Measurements from ENCODE around the gene ZNF674.
"Not testable (repeated sequence)": the region's sequence is repeated elsewhere in the genome, so short reads cannot be mapped to it uniquely, and the experiment has no call there.

ZNF674 gene

GRCh38 chrX:46502848-46503247 is 42.4 kb downstream of the ZNF674 start:
- Histone ChIP-seq H3K9me3 (no peaks in the 10 kb centered on the region), H3K4me1 (no peaks in the 10 kb centered on the region), H3K4me3 (ENCODE audit: low read depth, low read length) (no peak overlapping the region), H3K27me3 (no peaks in the 10 kb centered on the region), H3K36me3 (no peaks in the 10 kb centered on the region)
- no peak for DNase-seq
- TF ChIP-seq, protein P1, sequence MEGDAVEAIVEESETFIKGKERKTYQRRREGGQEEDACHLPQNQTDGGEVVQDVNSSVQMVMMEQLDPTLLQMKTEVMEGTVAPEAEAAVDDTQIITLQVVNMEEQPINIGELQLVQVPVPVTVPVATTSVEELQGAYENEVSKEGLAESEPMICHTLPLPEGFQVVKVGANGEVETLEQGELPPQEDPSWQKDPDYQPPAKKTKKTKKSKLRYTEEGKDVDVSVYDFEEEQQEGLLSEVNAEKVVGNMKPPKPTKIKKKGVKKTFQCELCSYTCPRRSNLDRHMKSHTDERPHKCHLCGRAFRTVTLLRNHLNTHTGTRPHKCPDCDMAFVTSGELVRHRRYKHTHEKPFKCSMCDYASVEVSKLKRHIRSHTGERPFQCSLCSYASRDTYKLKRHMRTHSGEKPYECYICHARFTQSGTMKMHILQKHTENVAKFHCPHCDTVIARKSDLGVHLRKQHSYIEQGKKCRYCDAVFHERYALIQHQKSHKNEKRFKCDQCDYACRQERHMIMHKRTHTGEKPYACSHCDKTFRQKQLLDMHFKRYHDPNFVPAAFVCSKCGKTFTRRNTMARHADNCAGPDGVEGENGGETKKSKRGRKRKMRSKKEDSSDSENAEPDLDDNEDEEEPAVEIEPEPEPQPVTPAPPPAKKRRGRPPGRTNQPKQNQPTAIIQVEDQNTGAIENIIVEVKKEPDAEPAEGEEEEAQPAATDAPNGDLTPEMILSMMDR (IDR thresholded peaks at IDR 0.05; ENCODE audit: low read depth, low read length): no peak

- DNase-seq: no peak
- TF ChIP-seq, protein P1 (IDR thresholded peaks at IDR 0.05; ENCODE audit: low read depth, low read length): no peak
- Histone ChIP-seq H3K36me3 (no peaks in the 10 kb centered on the region), H3K4me3 (ENCODE audit: low read depth, low read length) (no peak overlapping the region), H3K9me3 (no peaks in the 10 kb centered on the region), H3K4me1 (no peaks in the 10 kb centered on the region), H3K27me3 (no peaks in the 10 kb centered on the region)
Measured at GRCh38 chrX:46500054-46500453, 45.2 kb downstream of the ZNF674 start.

DNA sequence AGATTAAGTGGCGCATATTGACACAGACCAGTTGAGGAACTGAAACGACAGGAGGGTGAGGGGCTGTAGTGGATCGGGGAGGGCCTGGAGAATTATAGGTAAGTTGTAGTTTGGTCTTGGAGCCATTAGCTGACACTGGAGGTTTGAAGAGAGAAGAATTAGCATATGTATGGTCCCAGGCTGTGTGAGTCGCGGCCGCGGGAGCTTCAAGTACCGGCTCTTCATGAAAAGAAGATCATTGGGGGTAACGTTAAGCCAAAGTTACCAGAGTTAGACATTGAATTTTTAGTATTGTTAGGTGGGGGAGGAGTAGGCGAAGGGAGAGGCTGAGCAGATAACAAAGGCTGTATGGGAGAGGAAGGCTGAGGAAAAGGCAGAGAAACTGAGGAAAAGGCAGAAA is 56.5 kb downstream of the ZNF674 start:
- H3K27me3 ChIP-seq: no peaks in the 10 kb centered on the region
- no peaks in the 10 kb centered on the region for H3K36me3 ChIP-seq
- TF ChIP-seq, protein P1 (IDR thresholded peaks at IDR 0.05; ENCODE audit: low read depth, low read length): no peak
- no peak overlapping the region for H3K4me3 ChIP-seq (ENCODE audit: low read depth, low read length)
- H3K9me3 ChIP-seq: no peaks in the 10 kb centered on the region
- no peak for DNase-seq
- H3K4me1 ChIP-seq: no peaks in the 10 kb centered on the region

DNA sequence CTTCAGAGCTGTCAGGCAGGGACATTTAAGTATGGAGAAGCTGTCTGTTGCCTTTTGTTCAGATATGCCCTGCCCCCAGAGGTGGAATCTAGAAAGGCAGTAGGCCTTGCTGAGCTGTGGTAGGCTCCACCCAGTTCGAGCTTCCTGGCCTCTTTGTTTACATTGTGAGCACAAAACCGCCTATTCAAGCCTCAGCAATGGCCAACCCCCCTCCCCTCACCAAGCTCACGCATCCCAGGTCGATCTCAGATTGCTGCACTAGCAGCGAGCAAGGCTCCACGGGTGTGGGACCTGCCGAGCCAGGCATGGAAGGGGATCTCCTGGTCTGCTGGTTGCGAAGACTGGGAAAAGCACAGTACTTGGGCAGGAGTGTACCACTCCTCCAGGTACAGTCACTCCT is 59.3 kb downstream of the ZNF674 start:
- H3K9me3 ChIP-seq: no peaks in the 10 kb centered on the region
- no peak overlapping the region for H3K4me3 ChIP-seq (ENCODE audit: low read depth, low read length)
- TF ChIP-seq, protein P1 (IDR thresholded peaks at IDR 0.05; ENCODE audit: low read depth, low read length): no peak
- H3K4me1 ChIP-seq: no peaks in the 10 kb centered on the region
- DNase-seq: no peak
- H3K27me3 ChIP-seq: no peaks in the 10 kb centered on the region
- H3K36me3 ChIP-seq: no peaks in the 10 kb centered on the region

- not testable (repeated sequence) for DNase-seq; H3K9me3 ChIP-seq; H3K36me3 ChIP-seq; H3K27me3 ChIP-seq; H3K4me3 ChIP-seq (ENCODE audit: low read depth, low read length); H3K4me1 ChIP-seq
Measured at GRCh38 chrX:46478634-46479033, 66.6 kb downstream of the ZNF674 start.

- Histone ChIP-seq H3K36me3 (no peaks in the 10 kb centered on the region), H3K4me3 (ENCODE audit: low read depth, low read length) (no peak overlapping the region), H3K9me3 (no peaks in the 10 kb centered on the region), H3K4me1 (no peaks in the 10 kb centered on the region), H3K27me3 (no peaks in the 10 kb centered on the region)
- no peak for DNase-seq
- TF ChIP-seq, protein P1 (IDR thresholded peaks at IDR 0.05; ENCODE audit: low read depth, low read length): no peak
Measured at GRCh38 chrX:46477435-46477834, 67.8 kb downstream of the ZNF674 start.

DNA sequence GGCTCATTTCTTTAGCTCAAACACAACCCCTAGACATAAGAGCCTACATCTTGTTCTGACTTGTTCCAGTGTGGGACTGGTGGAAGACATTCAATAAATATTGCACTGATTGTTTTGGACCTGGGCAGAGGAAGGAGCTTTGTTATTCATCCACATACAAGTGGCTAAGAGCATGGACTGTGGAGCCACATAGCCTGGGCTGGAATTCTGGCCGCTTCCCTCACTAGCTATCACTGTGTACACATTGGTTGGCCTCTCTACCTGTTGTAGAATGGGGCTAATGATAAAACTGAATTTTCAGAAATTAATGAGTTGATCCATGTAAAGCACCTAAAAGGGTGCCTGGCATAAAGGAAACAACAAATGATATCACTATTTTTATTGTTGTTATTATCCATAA is 80.0 kb downstream of the ZNF674 start:
- H3K4me1 ChIP-seq: no peaks in the 10 kb centered on the region

More for the DNA sequence above, 80.0 kb downstream of the ZNF674 start:
- Histone ChIP-seq H3K9me3 (no peaks in the 10 kb centered on the region), H3K27me3 (no peaks in the 10 kb centered on the region), H3K4me3 (ENCODE audit: low read depth, low read length) (no peak overlapping the region), H3K36me3 (no peaks in the 10 kb centered on the region)
- no peak for DNase-seq
- TF ChIP-seq, protein P1 (IDR thresholded peaks at IDR 0.05; ENCODE audit: low read depth, low read length): no peak
